Neural crest cell (in vitro differentiated cells): ENCODE data around the gene LRRC37B. TPM values are rescaled to one million over a fixed set of nuclear protein-coding genes. Genes with fewer than 3 reads are reported as not detected.
"Not testable (repeated sequence)": the region's sequence is repeated elsewhere in the genome, so short reads cannot be mapped to it uniquely, and the experiment has no call there.

Source experiments
- DNase-seq: peaks from one replicate; pipeline ENCODE4 v3.0.0; 2021; ENCODE audit warnings: low read depth, mixed read lengths, low spot score
- H3K27ac Mint-ChIP-seq: one replicate; pipeline ENCODE4 v1.8.0; 2021; ENCODE audit warnings: mild to moderate bottlenecking, mixed read lengths; ENCODE audit not compliant: unreplicated experiment
- H3K27me3 Mint-ChIP-seq: 2 replicates; pipeline ENCODE4 v1.8.0; 2021; ENCODE audit warnings: low read depth, mild to moderate bottlenecking, mixed read lengths
- H3K36me3 Mint-ChIP-seq: 2 replicates; pipeline ENCODE4 v1.8.0; 2021; ENCODE audit warnings: low read depth, mild to moderate bottlenecking, mixed read lengths
- H3K4me1 Mint-ChIP-seq: 2 replicates; pipeline ENCODE4 v1.8.0; 2021; ENCODE audit warnings: mixed read lengths
- H3K4me3 Mint-ChIP-seq: one replicate; pipeline ENCODE4 v1.8.0; 2021; ENCODE audit warnings: mild to moderate bottlenecking, mixed read lengths
- H3K9me3 Mint-ChIP-seq: 2 replicates; pipeline ENCODE4 v1.8.0; 2021; ENCODE audit warnings: mixed read lengths
- total RNA-seq: library from RNA; stranded (reverse); gene quantifications from 2 replicates; pipeline ENCODE4 v1.2.1, GENCODE V29; 2021

The LRRC37B gene
- total RNA-seq, 1 donor from 2014 or later: 28.5 TPM

DNA sequence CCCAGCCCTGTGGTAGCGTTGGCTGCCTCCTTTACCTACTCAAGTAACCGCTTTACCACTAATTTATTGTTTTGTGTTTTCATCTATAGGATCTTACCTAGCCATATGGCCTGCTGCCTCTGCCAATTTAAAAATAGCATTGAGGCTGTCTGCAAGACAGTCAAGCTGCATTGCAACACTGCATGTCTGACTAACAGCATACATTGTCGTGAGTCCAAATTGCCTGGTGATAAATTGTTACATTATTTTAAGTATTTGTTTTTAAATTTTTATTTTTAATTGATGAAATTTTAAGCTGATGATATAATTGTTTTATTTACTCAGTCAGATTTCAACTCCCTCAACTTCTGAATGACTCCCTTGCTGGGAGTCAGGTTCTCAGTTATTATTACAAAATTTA is 38.4 kb downstream of the LRRC37B start:
- peak overlapping the region; percentile 43 for H3K27ac Mint-ChIP-seq
- H3K36me3 Mint-ChIP-seq, DNase-seq, H3K4me3 Mint-ChIP-seq, H3K27me3 Mint-ChIP-seq, H3K4me1 Mint-ChIP-seq, H3K9me3 Mint-ChIP-seq: not testable (repeated sequence)

DNA sequence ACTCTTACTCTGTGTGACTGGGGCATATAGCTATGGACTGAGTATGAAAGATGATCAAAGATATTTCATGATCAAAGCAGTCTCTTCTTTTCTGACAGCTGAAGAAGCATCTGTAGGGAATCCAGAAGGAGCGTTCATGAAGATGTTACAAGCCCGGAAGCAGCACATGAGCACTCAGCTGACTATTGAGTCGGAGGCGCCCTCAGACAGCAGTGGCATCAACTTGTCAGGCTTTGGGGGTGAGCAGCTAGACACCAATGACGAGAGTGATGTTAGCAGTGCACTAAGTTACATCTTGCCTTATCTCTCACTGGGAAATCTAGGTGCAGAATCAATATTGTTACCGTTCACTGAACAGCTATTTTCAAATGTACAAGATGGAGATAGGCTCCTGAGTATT is 40.5 kb downstream of the LRRC37B start:
- H3K27me3 Mint-ChIP-seq, H3K36me3 Mint-ChIP-seq, H3K4me3 Mint-ChIP-seq, H3K4me1 Mint-ChIP-seq, H3K27ac Mint-ChIP-seq, H3K9me3 Mint-ChIP-seq, DNase-seq: not testable (repeated sequence)

DNA sequence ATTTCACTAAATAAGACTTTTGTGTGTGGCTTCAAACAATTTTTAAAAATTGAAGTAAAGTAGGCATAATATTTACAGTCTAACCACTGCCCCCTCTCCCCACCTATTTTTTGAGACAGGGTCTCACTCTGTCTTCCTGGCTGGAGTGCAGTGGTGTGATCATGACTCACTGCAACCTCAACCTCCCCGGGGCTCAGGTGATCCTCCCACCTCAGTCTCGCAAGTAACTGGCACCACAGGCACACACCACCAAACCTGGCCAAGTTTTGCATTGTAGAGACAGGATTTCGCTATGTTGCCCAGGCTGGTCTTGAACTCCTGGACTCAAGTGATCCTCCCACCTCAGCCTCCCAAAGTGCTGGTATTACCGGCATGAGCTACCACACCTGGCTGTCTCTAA is 47.8 kb downstream of the LRRC37B start:
- H3K27me3 Mint-ChIP-seq, DNase-seq: not testable (repeated sequence)

DNA sequence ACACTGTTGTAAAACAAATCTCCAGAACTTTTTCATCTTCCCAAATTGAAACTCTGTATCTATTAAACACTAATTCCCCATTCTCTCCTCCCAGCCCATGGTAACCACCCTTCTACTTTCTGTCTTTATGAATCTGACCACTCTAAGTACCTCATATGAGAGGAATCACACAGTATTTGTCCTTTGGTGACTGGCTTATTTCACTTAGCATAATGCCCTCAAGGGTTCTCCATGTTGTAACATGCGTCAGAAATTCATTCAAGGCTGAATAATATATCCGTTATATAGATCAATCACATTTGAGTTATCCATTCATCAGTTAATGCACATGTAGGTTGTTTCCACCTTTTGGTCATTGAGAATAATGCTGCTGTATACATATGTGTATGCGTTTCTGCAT is 48.2 kb downstream of the LRRC37B start:
- not testable (repeated sequence) for H3K4me1 Mint-ChIP-seq, H3K9me3 Mint-ChIP-seq, H3K27ac Mint-ChIP-seq, DNase-seq, H3K36me3 Mint-ChIP-seq, H3K27me3 Mint-ChIP-seq, H3K4me3 Mint-ChIP-seq

More for the DNA sequence above, 47.8 kb downstream of the LRRC37B start:
- not testable (repeated sequence) for H3K4me1 Mint-ChIP-seq, H3K9me3 Mint-ChIP-seq, H3K4me3 Mint-ChIP-seq, H3K27ac Mint-ChIP-seq, H3K36me3 Mint-ChIP-seq

DNA sequence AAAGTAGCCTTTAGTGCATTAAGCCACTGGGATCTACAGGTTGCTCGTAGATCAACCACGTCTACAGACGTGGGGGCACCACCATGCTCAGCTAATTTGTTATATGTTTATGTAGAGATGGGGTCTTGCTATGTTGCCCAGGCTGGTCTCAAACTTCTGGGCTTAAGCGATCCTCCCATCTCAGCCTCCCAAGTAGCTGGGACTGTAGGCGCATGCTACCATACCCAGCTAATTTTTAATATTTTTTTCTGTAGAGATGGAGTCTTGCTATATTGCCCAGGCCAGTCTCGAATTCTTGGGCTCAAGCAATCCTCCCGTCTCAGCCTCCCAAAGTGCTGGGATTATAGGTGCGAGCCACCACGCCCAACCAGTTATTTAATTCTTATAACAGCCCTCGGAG is 49.3 kb downstream of the LRRC37B start:
- H3K27me3 Mint-ChIP-seq, H3K4me1 Mint-ChIP-seq, H3K27ac Mint-ChIP-seq, DNase-seq, H3K9me3 Mint-ChIP-seq, H3K4me3 Mint-ChIP-seq, H3K36me3 Mint-ChIP-seq: not testable (repeated sequence)

DNA sequence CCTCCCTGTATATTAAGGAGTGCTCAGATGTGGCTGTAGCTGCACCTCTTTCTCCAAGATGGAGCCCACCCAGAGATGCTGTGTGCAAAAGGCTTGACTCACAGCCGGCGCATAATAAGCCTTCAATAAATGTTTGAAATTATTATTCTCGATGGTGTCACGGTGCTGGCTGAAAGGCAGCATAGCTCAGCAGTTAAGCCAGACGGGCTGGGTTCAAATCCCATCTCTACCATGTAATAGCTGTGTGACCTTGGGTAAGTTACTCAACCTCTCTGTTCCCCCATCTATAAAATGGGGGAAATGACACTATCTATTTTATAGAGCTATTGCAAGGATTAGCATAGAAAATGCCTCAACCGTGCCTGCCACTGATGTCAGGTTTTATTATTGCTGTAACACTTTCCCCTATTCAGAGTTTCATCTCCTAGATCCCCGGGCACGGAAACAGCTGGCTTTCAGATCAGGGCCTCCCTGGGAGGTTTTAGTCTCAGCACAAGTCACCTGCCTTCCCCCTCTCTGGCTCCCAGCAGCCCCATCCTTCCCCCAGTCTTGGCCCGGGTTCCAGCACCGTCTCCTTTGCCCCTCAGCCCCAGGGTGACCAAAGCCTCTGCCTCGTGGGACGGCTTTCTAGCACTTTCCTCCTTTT is 50.4 kb downstream of the LRRC37B start:
- H3K4me3 Mint-ChIP-seq, H3K36me3 Mint-ChIP-seq, H3K27ac Mint-ChIP-seq, DNase-seq, H3K27me3 Mint-ChIP-seq, H3K9me3 Mint-ChIP-seq, H3K4me1 Mint-ChIP-seq: not testable (repeated sequence)

DNA sequence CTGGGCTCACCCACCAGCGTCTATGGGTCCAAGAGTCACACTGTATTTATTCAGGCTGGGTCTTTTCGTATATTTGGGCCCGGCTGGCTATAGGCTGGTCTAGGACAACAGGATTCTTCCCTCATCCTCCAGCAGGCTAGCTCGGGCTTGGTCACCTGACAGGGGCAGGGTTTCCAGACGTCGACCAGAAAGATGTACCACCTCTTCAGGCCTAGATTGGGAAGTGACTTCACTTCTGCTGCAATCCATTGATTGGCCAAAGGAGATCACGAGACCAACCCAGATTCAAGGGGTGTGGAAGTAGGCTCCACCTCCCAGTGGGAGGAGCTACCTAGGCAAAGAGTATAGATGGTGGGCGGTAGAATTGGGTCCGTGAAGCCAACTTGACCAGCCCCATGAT is 53.5 kb downstream of the LRRC37B start:
- H3K4me1 Mint-ChIP-seq: peaks cover 12% of the 10 kb centered on the region
- not testable (repeated sequence) for H3K36me3 Mint-ChIP-seq, H3K27ac Mint-ChIP-seq, H3K4me3 Mint-ChIP-seq, H3K9me3 Mint-ChIP-seq, DNase-seq, H3K27me3 Mint-ChIP-seq

DNA sequence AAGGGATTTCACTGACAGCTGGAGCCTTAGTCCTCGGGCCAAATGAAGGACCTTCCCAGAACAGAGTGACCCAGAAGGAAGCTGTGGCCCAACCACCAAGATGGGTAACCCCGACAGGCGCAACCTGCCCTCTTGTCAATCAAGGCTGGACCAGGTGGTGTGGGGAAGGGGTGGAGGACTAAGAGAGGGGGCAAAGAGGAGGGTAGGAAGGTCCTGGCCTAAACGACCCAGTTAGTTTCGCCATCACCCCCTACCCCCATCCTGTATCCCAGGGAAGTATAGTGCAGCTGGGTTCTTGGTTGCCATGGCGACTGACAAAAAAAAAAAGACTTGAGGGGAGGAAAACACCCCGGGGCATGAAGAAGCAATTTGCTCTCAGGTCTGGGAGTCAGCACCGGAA is 54.7 kb downstream of the LRRC37B start:
- peak overlapping the region; percentile 6 for H3K27ac Mint-ChIP-seq
- not testable (repeated sequence) for H3K9me3 Mint-ChIP-seq, H3K27me3 Mint-ChIP-seq, DNase-seq, H3K36me3 Mint-ChIP-seq
- peak overlapping the region; percentile 60 for H3K4me3 Mint-ChIP-seq
- peaks cover 12% of the 10 kb centered on the region for H3K4me1 Mint-ChIP-seq

DNA sequence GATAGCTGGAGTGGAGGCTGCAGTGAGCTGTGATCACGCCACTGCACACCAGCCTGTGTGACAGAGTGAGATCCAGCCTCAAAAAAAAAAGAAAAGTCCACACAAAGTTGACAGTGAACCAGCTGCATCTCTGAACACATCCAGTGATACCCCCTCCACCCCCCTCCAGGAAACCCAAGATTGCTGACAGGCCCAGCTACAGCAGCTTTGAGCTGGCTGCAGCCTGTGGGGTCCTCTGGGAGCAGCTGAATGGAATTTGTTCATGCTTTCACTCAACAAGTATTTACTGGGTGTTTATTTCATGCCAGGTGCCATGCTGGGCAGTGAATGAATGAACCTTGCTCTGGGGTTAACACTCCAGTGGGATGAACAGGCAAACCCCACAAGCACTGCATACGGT is 56.9 kb downstream of the LRRC37B start:
- H3K4me3 Mint-ChIP-seq, H3K27me3 Mint-ChIP-seq: not testable (repeated sequence)
- peaks cover 12% of the 10 kb centered on the region for H3K4me1 Mint-ChIP-seq

DNA sequence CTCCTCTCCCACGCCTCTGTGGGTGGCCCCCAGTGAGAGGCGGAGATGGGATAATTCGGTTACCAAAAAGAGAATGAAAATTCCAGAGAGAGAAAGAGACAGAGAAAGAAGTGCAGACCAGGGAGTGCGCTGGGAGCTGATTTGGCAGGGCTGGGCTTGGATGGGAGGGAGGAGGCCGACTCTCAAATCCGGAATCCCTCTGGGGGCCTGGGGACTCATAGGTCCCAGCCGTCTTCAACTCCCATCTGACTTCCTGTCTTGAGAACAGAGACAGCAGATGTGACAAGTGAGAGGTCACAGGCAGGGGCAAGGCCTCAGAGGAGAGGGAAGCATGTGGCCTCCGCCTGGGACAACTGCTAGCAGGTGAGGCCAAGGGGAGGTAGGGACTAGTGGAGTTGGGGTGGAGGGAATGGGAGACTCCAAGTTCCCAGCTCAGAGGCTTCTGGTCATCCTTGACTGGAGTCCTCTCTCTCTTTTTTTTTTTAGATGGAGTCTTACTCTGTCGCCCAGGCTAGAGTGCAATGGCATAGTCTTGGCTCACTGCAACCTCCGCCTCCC is 59.0 kb downstream of the LRRC37B start:
- H3K36me3 Mint-ChIP-seq, H3K9me3 Mint-ChIP-seq, H3K4me3 Mint-ChIP-seq, DNase-seq, H3K27ac Mint-ChIP-seq, H3K27me3 Mint-ChIP-seq: not testable (repeated sequence)
- peaks cover 12% of the 10 kb centered on the region for H3K4me1 Mint-ChIP-seq

More for the DNA sequence above, 56.9 kb downstream of the LRRC37B start:
- DNase-seq, H3K9me3 Mint-ChIP-seq, H3K27ac Mint-ChIP-seq, H3K36me3 Mint-ChIP-seq: not testable (repeated sequence)
